Psoas muscle (tissue), 8 donors: ENCODE measurements around the gene RTCB. TPM values are rescaled to one million over a fixed set of nuclear protein-coding genes. Genes with fewer than 3 reads are reported as not detected.

ENCODE experiments used
- ATAC-seq, 4 donors: fragments of 200-7000 bp; cut with Tn5 transposase; one replicate each; pipeline ENCODE4 v1.9.1; 2020; ENCODE audit warnings: moderate library complexity in 3 of 4, mild to moderate bottlenecking in 2 of 4
- DNase-seq, 2 donors: peaks; one replicate each; pipeline ENCODE4 v3.0.0-alpha.2; 2020
- H3K27ac ChIP-seq: fragments of 200-600 bp; one replicate; pipeline ENCODE4 v1.8.0; 2022
- H3K27me3 ChIP-seq, 3 donors: fragments of 200-600 bp in 1 of 3; one replicate each; pipeline versions ENCODE4 v1.6.1 to v1.8.0; 2013 to 2022; ENCODE audit warnings: low read length in 2 of 3, mild to moderate bottlenecking in 2 of 3, moderate library complexity in 1 of 3; ENCODE audit not compliant: insufficient read depth in 3 of 3
- H3K36me3 ChIP-seq, 2 donors: fragments of 200-600 bp in 1 of 2; one replicate each; pipeline versions ENCODE4 v1.6.1 to v1.8.0; 2013 to 2022; ENCODE audit warnings: low read depth in 1 of 2, mild to moderate bottlenecking in 1 of 2, moderate library complexity in 1 of 2; ENCODE audit not compliant: insufficient read depth in 1 of 2
- H3K4me1 ChIP-seq: fragments of 200-600 bp; one replicate; pipeline ENCODE4 v1.8.0; 2022
- H3K4me3 ChIP-seq: fragments of 200-600 bp; one replicate; pipeline ENCODE4 v1.8.0; 2022; ENCODE audit warnings: mild to moderate bottlenecking
- H3K9me3 ChIP-seq: fragments of 200-600 bp; one replicate; pipeline ENCODE4 v1.8.0; 2022
- WGBS, 3 donors: extraction: QIAGEN DNeasy Blood & Tissue Kit; methylation state at CpG; one replicate each; pipeline versions ENCODE4 v1.1.6 to v1.1.7; 2013; 5-methylcytosine and 5-hydroxymethylcytosine counted together
- intact Hi-C, 2 donors: fragments of 100-400 bp; cut with DNase I; formaldehyde crosslinking; loops; one replicate each; pipeline versions ENCODE4 v1.11.0 to v1.14.2; 2022
- polyA plus RNA-seq, 3 donors: library from polyadenylated mRNA; stranded (reverse); fragments of 200-250 nt; gene quantifications; one replicate each; pipeline ENCODE4 v1.2.3, GENCODE V29; 2013
- total RNA-seq, 4 donors: library from RNA; stranded (reverse); fragmentation: NEBNext Ultra II Directional in 2 of 4; extraction: Animal tissue kit (Norgen Biotek cat#: 25700) in 2 of 4; gene quantifications; one replicate each; pipeline versions ENCODE4 v1.2.1 to v1.2.4, GENCODE V29; 2021 to 2023
- TF ChIP-seq, protein P1 (sequence below): fragments of 200-600 bp; IDR thresholded peaks from one replicate; pipeline ENCODE4 v1.8.0; 2022; ENCODE audit warnings: antibody characterized with exemption
- donor health status: healthy with polysubstance abuse.
- donor health status: DM: no; HTN: no; CAD: no; lungs with moderate emphysema.
- donor health status: Bipolar disorder and iron deficiency.
- donor health status: healthy.
- donor health status: DM: yes; HTN: yes; CAD: no.
- donor health status: DM: no; HTN: no; CAD: no.
- donor health status: DM: no; HTN: no; CAD: no.
- donor health status: DM: yes; HTN: yes; CAD: no.

The RTCB gene
- total and polyA plus RNA-seq, 7 donors, result 40.0 to 91.5 (median 49.9) TPM

- H3K4me3 ChIP-seq, result no peak overlapping the region
- H3K4me1 ChIP-seq, result peaks cover 18% of the 10 kb centered on the region
- no peaks in the 10 kb centered on the region for H3K9me3 ChIP-seq
- TF ChIP-seq, protein P1, sequence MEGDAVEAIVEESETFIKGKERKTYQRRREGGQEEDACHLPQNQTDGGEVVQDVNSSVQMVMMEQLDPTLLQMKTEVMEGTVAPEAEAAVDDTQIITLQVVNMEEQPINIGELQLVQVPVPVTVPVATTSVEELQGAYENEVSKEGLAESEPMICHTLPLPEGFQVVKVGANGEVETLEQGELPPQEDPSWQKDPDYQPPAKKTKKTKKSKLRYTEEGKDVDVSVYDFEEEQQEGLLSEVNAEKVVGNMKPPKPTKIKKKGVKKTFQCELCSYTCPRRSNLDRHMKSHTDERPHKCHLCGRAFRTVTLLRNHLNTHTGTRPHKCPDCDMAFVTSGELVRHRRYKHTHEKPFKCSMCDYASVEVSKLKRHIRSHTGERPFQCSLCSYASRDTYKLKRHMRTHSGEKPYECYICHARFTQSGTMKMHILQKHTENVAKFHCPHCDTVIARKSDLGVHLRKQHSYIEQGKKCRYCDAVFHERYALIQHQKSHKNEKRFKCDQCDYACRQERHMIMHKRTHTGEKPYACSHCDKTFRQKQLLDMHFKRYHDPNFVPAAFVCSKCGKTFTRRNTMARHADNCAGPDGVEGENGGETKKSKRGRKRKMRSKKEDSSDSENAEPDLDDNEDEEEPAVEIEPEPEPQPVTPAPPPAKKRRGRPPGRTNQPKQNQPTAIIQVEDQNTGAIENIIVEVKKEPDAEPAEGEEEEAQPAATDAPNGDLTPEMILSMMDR, result no peak
- H3K27ac ChIP-seq, result no peak overlapping the region
- peaks cover 7 to 69% of the 10 kb centered on the region in 2 donors for H3K36me3 ChIP-seq
- H3K27me3 ChIP-seq, result no peaks in the 10 kb centered on the region
- DNase-seq (no peak), ATAC-seq (no peak)
- WGBS, 3 donors, result 86 to 95% (median 93%) methylated on average over 3 of the region's 3 CpGs
- intact Hi-C loops, result no loop called here
Measured at GRCh38 chr22:32407312-32407711, 4.7 kb downstream of the RTCB start.

DNA sequence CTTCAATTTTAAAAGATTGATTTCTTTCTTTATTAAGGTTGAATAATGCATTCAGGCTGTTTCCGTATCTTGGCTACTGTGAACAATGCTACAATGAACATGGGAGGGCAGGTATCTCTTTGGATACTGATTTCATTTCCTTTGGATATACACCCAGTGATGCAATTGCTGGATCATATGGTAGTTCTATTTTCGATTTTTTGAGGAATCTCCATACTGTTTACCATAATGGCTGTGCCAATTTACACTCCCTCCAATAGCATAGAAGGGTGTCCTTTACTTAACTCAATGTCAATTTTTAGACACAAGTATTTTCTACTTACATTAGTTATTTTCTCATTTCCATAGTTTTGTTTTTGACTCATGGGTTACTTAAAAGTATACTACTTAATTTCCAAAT lies 8.0 kb downstream of the RTCB start:
- H3K36me3 ChIP-seq, result peaks cover 7 to 98% of the 10 kb centered on the region in 2 donors
- intact Hi-C loops, result no loop called here
- H3K27me3 ChIP-seq, result no peaks in the 10 kb centered on the region
- DNase-seq (no peak), ATAC-seq (no peak)
- no peak overlapping the region for H3K27ac ChIP-seq
- WGBS, 3 donors, result 86 to 90% (median 87%) methylated on average over 2 of the region's 2 CpGs
- peaks cover 4% of the 10 kb centered on the region for H3K4me1 ChIP-seq
- no peak overlapping the region for H3K4me3 ChIP-seq
- TF ChIP-seq, protein P1, result no peak
- no peaks in the 10 kb centered on the region for H3K9me3 ChIP-seq

DNA sequence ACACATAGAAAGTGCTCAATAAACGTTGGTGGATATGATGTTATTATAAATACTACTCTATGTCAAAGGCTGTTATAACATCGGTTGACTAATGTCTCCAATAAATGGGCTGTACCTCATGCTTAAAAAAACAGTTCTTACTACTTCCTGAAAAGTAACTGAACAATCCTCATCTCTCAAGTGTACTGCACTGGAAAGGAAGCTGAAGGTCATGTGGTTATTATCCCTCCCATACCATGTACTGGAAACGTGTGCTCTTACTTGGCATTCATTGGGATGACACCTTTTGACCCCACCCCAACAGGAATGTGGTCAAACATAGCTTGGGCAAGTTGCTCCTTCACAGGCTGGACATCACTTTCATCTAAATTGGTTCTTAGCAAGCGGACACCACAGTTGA lies 10.6 kb downstream of the RTCB start:
- peaks cover 5 to 100% of the 10 kb centered on the region in 2 donors for H3K36me3 ChIP-seq

DNA sequence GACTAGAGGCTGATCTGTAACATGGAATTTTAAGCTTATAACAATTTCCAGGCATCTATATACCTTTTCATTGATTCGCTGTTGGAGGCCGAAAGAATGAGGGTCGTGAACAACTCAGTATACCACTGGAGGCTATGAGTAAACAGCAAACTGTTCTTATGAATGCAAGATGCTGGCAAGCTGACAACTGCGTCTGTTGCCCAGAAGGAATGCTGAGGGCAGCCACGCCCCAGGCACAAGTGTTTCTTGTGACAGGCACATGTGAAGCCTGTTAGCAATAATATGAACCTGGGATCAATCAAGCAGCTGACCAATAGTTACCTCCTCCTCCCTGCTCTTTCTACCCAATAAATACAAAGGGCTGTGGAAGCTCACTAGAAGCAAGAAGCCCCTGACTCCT lies 15.3 kb downstream of the RTCB start:
- WGBS, 3 donors, result 75 to 83% (median 80%) methylated on average over 5 of the region's 5 CpGs
- Histone ChIP-seq H3K4me1 (no peaks in the 10 kb centered on the region), H3K9me3 (no peaks in the 10 kb centered on the region), H3K36me3 (peaks cover 29 to 100% of the 10 kb centered on the region in 2 donors), H3K27me3 (no peaks in the 10 kb centered on the region), H3K4me3 (no peak overlapping the region), H3K27ac (no peak overlapping the region)
- ATAC-seq (no peak), DNase-seq (no peak)
- TF ChIP-seq, protein P1, result no peak
- intact Hi-C loops, result no loop called here

More for the DNA sequence above, 10.6 kb downstream of the RTCB start:
- Histone ChIP-seq H3K27ac (no peak overlapping the region), H3K4me1 (no peaks in the 10 kb centered on the region), H3K27me3 (no peaks in the 10 kb centered on the region), H3K4me3 (no peak overlapping the region), H3K9me3 (no peaks in the 10 kb centered on the region)
- ATAC-seq (no peak), DNase-seq (no peak)
- TF ChIP-seq, protein P1, result no peak
- intact Hi-C loops, result no loop called here
- WGBS, 3 donors, result 74 to 77% (median 75%) methylated on average over 4 of the region's 4 CpGs

- H3K4me1 ChIP-seq, result no peaks in the 10 kb centered on the region
- ATAC-seq (no peak), DNase-seq (no peak)
- TF ChIP-seq, protein P1, result no peak
- intact Hi-C loops, result no loop called here
- WGBS, 3 donors, result 88 to 96% (median 91%) methylated on average over 1 of the region's 1 CpG
- H3K27ac ChIP-seq, result no peak overlapping the region
- H3K4me3 ChIP-seq, result no peak overlapping the region
- no peaks in the 10 kb centered on the region for H3K9me3 ChIP-seq
- peaks cover 29 to 100% of the 10 kb centered on the region in 2 donors for H3K36me3 ChIP-seq
- no peaks in the 10 kb centered on the region for H3K27me3 ChIP-seq
Measured at GRCh38 chr22:32396255-32396654, 15.8 kb downstream of the RTCB start.
